Right lobe of liver (tissue), 6 donors: ENCODE data around the gene PTH1R. TPM values are rescaled to one million over a fixed set of nuclear protein-coding genes. Genes with fewer than 3 reads are reported as not detected.

ENCODE experiments used
- ATAC-seq, 4 donors: fragments of 200-7000 bp; cut with Tn5 transposase; one replicate each; pipeline ENCODE4 v1.9.1; 2020; ENCODE audit warnings: mild to moderate bottlenecking in 4 of 4, moderate library complexity in 4 of 4
- DNase-seq, 3 donors: peaks; one replicate each; pipeline ENCODE4 v3.0.0-alpha.2; 2020
- H3K27ac ChIP-seq, 3 donors: fragments of 200-600 bp; one replicate each; pipeline ENCODE4 v1.8.0; 2022
- H3K27me3 ChIP-seq, 2 donors: fragments of 200-600 bp; one replicate each; pipeline ENCODE4 v1.8.0; 2022
- H3K36me3 ChIP-seq, 4 donors: fragments of 200-600 bp; sonication (generic) in 1 of 4; one replicate each; pipeline versions ENCODE4 v1.5.1 to v1.8.0; 2017 to 2022; ENCODE audit warnings: control low read depth in 1 of 4
- H3K4me1 ChIP-seq, 4 donors: fragments of 200-600 bp; sonication (generic) in 1 of 4; one replicate each; pipeline versions ENCODE4 v1.5.1 to v1.8.0; 2017 to 2022; ENCODE audit warnings: control low read depth in 1 of 4
- H3K4me3 ChIP-seq, 3 donors: fragments of 200-600 bp; one replicate each; pipeline ENCODE4 v1.8.0; 2022
- H3K9me3 ChIP-seq, 4 donors: fragments of 200-600 bp; sonication (generic) in 1 of 4; one replicate each; pipeline versions ENCODE4 v1.5.1 to v1.8.0; 2017 to 2022; ENCODE audit warnings: control low read depth in 1 of 4
- POLR2A ChIP-seq: fragments of 450-650 bp; IDR thresholded peaks from one replicate; pipeline ENCODE4 v1.6.1; 2017; ENCODE audit warnings: antibody characterized with exemption, mild to moderate bottlenecking
- WGBS: methylation state at CpG from one replicate; pipeline ENCODE4 v1.1.6; 2018; ENCODE audit warnings: low coverage, low lambda C conversion rate; ENCODE audit not compliant: insufficient coverage; ENCODE audit errors: missing lambda C conversion rate; 5-methylcytosine and 5-hydroxymethylcytosine counted together
- intact Hi-C, 2 donors: fragments of 100-400 bp; cut with DNase I; formaldehyde crosslinking; loops; one replicate each; pipeline versions ENCODE4 v1.11.2 to v1.14.1; 2022
- total RNA-seq, 6 experiments: library from RNA; depleted of rRNA in 2 of 6; stranded (reverse); fragments of >200 nt in 2 of 6; fragmentation: NEBNext Ultra II Directional in 3 of 6; extraction: Animal tissue kit (Norgen Biotek cat#: 25700) in 3 of 6; gene quantifications; one replicate each; pipeline versions ENCODE4 v1.1.0 to v1.2.4, GENCODE V29; 2016 to 2023
- TF ChIP-seq, protein P1 (sequence below), 4 donors: fragments of 200-600 bp in 3 of 4; fragments of 450-650 bp in 1 of 4; IDR thresholded peaks; one replicate each; pipeline versions ENCODE4 v1.5.1 to v1.8.0; 2016 to 2022; ENCODE audit warnings: antibody characterized with exemption in 4 of 4, mild to moderate bottlenecking in 2 of 4
- donor health status: DM: no; HTN: yes; CAD: no.
- donor health status: DM: no; HTN: no; CAD: no.
- donor health status: DM: no; HTN: no; CAD: no.
- donor health status: DM: no; HTN: yes; CAD: no.
- donor health status: DM: no; HTN: yes; CAD: no.

The PTH1R gene
- total RNA-seq, 6 experiments from 2014 or later: 6.1 to 32.5 (median 16.0) TPM

DNA sequence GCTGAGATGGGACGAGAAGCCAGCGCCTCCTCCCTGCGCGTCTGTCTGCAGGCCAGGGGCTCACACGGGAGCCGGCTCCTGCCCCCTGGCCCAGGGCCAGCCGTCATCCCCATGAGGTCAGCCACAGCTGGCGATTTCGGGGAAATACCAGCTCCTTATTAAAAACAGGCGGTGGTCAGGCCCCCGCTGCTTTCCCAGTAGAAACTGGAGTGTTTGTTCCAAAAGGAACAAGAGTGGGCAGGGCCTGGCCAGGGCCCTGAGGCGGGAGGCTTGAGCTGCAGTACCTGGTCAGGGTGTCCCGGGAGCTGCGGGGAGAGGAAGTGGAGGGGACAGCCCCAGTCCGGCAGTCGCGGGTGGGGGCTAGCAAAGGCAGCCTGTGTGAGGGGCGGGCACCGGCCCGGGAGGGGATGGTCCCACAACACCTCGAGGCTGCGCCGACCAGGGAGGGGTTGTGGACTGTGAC, 32.1 kb upstream of the PTH1R start:
- Histone ChIP-seq H3K9me3 (no peaks in the 10 kb centered on the region), H3K4me1 (no peaks in the 10 kb centered on the region), H3K27me3 (no peaks in the 10 kb centered on the region), H3K36me3 (no peaks in the 10 kb centered on the region), H3K27ac (peak overlapping the region; percentile 44 to 77 (median 50)), H3K4me3 (peak overlapping the region; percentile 58 to 66 (median 60))
- ATAC-seq (peak; percentile 79 to 80 (median 79)), DNase-seq (peak in 1 of 3 donors; percentile 73)
- 0% methylated on average over 6 of the region's 23 CpGs for WGBS
- intact Hi-C loops: no loop called here
- TF ChIP-seq, protein P1, sequence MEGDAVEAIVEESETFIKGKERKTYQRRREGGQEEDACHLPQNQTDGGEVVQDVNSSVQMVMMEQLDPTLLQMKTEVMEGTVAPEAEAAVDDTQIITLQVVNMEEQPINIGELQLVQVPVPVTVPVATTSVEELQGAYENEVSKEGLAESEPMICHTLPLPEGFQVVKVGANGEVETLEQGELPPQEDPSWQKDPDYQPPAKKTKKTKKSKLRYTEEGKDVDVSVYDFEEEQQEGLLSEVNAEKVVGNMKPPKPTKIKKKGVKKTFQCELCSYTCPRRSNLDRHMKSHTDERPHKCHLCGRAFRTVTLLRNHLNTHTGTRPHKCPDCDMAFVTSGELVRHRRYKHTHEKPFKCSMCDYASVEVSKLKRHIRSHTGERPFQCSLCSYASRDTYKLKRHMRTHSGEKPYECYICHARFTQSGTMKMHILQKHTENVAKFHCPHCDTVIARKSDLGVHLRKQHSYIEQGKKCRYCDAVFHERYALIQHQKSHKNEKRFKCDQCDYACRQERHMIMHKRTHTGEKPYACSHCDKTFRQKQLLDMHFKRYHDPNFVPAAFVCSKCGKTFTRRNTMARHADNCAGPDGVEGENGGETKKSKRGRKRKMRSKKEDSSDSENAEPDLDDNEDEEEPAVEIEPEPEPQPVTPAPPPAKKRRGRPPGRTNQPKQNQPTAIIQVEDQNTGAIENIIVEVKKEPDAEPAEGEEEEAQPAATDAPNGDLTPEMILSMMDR (IDR thresholded peaks at IDR 0.05): no peak
- peak; percentile 51 for TF ChIP-seq POLR2A

DNA sequence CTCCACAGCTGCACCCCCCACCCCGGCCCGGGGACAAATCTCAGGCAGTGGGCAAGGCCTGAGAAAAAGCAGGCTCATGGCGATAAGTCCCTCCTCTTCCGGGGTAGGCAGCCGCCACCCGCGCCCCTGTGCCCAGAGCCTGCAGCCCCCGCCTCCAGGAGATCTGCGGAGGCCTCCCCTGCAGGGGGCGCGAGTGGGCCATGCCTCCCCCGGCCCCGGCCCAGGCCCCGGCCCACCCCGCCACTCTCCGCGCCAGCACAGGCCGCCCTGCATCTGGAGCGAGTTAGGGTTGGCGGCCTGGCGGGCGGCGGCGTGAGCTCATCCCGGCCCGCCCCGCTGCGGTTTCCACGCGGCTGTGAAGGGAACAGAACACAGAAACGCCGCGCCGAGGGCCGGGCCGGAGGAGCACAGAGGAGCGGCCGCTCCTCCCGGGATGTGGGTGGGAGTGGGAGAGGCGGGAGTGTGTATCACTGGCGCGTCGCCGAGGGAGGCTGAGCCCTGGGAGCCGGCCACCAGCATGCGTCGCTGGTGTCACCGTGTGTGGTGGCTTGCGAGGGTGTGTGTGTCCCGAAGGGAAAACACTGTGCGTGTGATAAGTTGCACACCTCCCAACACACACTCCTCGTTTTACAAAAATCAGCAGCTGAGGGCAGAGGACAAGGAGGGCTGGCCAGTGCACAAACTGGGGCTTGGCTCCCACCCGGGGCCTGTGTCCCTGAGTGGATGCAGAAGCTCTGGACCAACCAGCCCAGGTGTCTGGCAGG, 31.5 kb upstream of the PTH1R start:
- H3K27ac ChIP-seq: peak overlapping the region; percentile 44 to 77 (median 50)
- WGBS: 0% methylated on average over 5 of the region's 53 CpGs
- TF ChIP-seq POLR2A: no peak
- TF ChIP-seq, protein P1 (IDR thresholded peaks at IDR 0.05): peak; percentile 48 to 70 (median 62)
- no peaks in the 10 kb centered on the region for H3K27me3 ChIP-seq
- ATAC-seq (peak; percentile 86 to 92 (median 88)), DNase-seq (peak; percentile 83 to 89 (median 84))
- no peaks in the 10 kb centered on the region for H3K4me1 ChIP-seq
- no peaks in the 10 kb centered on the region for H3K36me3 ChIP-seq
- intact Hi-C loops: no loop called here
- peak overlapping the region; percentile 58 to 66 (median 60) for H3K4me3 ChIP-seq
- no peaks in the 10 kb centered on the region for H3K9me3 ChIP-seq

DNA sequence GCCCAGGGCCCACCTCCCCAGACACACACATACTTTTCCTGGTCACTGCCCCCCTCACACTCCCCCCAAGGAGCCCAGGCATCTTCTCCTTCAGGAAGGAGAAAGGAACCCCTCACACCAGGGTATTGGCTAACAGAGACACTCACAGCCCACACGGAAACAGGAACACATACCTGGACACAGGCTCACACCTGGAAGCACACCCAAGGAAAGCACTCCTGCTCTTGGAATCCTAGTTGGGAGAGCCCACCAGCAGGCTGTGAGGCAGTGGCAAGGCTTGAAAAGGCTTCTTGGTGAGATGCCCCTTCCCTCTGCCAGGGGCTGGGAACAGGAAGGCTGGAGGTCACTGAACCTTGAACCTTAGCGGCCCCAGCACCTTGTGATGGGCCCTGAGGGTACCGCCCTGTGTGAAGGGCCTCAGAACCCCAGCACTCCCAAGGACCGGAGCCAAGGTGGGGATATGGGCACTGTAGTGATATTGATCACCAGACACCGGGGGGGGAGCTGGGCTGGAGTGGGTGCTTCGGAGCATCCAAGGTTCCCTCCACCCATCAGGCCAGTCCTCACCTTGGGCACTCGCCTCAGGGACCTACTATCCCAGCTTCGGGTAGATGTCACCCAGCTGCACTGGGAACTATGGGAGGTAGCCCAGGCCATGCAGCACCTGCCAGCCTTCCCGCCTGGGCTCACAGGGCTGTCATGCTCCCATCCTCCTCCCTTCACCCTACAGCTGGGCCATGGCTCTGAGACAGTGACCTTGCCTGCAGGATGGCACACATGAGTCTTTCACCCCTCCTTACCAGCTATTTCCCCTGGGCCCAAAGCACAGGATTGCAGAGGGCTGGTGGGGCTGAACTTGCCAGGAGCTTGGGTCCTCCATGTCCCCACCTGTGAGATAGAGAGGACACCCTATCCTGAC, 30.6 kb upstream of the PTH1R start:
- Histone ChIP-seq H3K4me3 (peak overlapping the region in 2 of 3 donors; percentile 58 to 66), H3K9me3 (no peaks in the 10 kb centered on the region), H3K27ac (peak overlapping the region in 2 of 3 donors; percentile 44 to 77), H3K4me1 (no peaks in the 10 kb centered on the region), H3K36me3 (no peaks in the 10 kb centered on the region), H3K27me3 (no peaks in the 10 kb centered on the region)
- TF ChIP-seq, protein P1 (IDR thresholded peaks at IDR 0.05): no peak
- TF ChIP-seq POLR2A: no peak
- WGBS: no CpG with 5 or more reads among the region's 9 CpGs
- ATAC-seq (no peak), DNase-seq (peak in 1 of 3 donors; percentile 44)
- intact Hi-C loops: no loop called here

DNA sequence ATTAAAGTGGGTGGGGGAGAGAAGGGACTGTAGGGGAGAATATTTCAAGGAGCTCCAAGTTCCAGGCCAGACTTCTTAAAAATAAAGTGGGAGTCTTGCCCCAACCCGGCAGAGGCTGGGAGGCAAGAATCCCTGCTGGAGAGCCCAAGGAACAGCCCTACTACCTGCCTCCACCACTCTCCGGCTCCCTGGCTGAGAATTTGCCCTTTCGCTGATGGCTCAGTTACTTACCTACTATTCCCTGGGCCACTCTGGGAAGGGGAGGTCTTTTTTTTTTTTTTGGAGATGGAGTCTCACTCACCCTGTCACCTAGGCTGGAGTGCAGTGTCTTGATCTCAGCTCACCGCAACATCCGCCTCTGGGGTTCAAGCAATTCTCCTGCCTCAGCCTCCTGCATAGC, 29.8 kb upstream of the PTH1R start:
- 87% methylated on average over 3 of the region's 5 CpGs for WGBS
- ATAC-seq: no peak
- H3K4me3 ChIP-seq: no peak overlapping the region
- H3K27me3 ChIP-seq: no peaks in the 10 kb centered on the region
- H3K27ac ChIP-seq: no peak overlapping the region
- no peaks in the 10 kb centered on the region for H3K36me3 ChIP-seq
- TF ChIP-seq, protein P1 (IDR thresholded peaks at IDR 0.05): no peak
- TF ChIP-seq POLR2A: no peak
- no peak for DNase-seq
- intact Hi-C loops: no loop called here
- no peaks in the 10 kb centered on the region for H3K9me3 ChIP-seq
- no peaks in the 10 kb centered on the region for H3K4me1 ChIP-seq
